OCI-LY1 (cell line): Measurements from ENCODE around the gene C9orf43.

Source experiments
- EZH2 ChIP-seq: fragments of 200-600 bp; sonication (generic), shearing (Covaris generic); IDR thresholded peaks from 2 replicates; pipeline ENCODE4 v1.8.0; 2017; ENCODE audit warnings: borderline replicate concordance, mixed run types, mild to moderate bottlenecking, antibody characterized with exemption, low read length, moderate library complexity, mixed read lengths
- TF ChIP-seq, protein P1 (sequence below): fragments of 200-600 bp; sonication (generic), shearing (Covaris generic); IDR thresholded peaks from 2 replicates; pipeline ENCODE4 v1.5.1; 2017; ENCODE audit warnings: mild to moderate bottlenecking, antibody characterized with exemption, low read length, moderate library complexity, mixed read lengths

DNA sequence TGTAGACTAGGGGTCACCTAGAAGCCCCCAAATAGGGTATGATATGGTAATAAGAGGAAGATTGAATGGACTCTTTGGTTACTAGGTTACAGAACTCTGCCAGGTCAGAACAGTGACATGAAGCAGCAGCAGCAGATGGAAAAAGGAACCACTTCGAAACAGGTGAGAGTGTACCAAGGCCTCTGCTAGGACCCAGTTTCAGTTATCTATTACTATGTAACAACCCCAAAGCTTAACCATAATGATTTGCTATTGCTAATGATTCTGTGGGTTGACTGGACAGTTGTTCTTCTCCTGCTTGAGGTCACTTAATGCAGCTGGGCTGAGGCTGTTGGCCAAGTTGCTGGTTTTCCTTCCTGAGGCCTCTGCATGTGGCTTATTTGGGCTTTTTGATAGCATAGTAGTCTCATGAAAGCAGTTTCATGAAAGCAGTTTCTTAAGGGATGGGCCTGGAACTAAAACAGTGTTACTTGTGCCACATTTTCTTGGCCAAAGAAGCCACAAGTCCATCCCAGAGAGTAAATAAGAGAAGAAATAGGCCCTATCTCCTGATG lies 17.6 kb downstream of the C9orf43 start:
- TF ChIP-seq, protein P1, sequence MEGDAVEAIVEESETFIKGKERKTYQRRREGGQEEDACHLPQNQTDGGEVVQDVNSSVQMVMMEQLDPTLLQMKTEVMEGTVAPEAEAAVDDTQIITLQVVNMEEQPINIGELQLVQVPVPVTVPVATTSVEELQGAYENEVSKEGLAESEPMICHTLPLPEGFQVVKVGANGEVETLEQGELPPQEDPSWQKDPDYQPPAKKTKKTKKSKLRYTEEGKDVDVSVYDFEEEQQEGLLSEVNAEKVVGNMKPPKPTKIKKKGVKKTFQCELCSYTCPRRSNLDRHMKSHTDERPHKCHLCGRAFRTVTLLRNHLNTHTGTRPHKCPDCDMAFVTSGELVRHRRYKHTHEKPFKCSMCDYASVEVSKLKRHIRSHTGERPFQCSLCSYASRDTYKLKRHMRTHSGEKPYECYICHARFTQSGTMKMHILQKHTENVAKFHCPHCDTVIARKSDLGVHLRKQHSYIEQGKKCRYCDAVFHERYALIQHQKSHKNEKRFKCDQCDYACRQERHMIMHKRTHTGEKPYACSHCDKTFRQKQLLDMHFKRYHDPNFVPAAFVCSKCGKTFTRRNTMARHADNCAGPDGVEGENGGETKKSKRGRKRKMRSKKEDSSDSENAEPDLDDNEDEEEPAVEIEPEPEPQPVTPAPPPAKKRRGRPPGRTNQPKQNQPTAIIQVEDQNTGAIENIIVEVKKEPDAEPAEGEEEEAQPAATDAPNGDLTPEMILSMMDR, result no peak
- no peak for TF ChIP-seq EZH2
